Astrocyte (in vitro differentiated cells and primary cell): ENCODE data around the gene MXRA7. TPM values are rescaled to one million over a fixed set of nuclear protein-coding genes. Genes with fewer than 3 reads are reported as not detected.
A peak's percentile ranks its signal among the peaks of the same experiment; 100 is the strongest.

Source experiments
- DNase-seq: peaks from one replicate; pipeline ENCODE4 v3.0.0-alpha.2; 2010; ENCODE audit warnings: low read depth
- FAIRE-seq: peaks from 2 replicates; lab custom pipeline; 2011; peaks lifted over from hg19 to GRCh38; lab: Jason Lieb, UNC
- H2AFZ ChIP-seq: 2 replicates; pipeline ENCODE4 v1.6.0; 2012; ENCODE audit warnings: low read depth, low read length, inconsistent platforms
- H3K27ac ChIP-seq: 2 replicates; pipeline ENCODE4 v1.5.1; 2011; ENCODE audit warnings: low read depth, low read length, inconsistent platforms
- H3K27me3 ChIP-seq: 2 replicates; pipeline ENCODE4 v1.6.0; 2011; ENCODE audit warnings: low read length, inconsistent platforms; ENCODE audit not compliant: insufficient read depth
- H3K36me3 ChIP-seq: 2 replicates; pipeline ENCODE4 v1.5.1; 2011; ENCODE audit warnings: low read length, inconsistent platforms; ENCODE audit not compliant: insufficient read depth
- H3K4me1 ChIP-seq: 2 replicates; pipeline ENCODE4 v1.5.1; 2011; ENCODE audit warnings: low read length, inconsistent platforms; ENCODE audit not compliant: insufficient read depth
- H3K4me2 ChIP-seq: 2 replicates; pipeline ENCODE4 v1.6.0; 2012; ENCODE audit warnings: low read length, inconsistent platforms
- H3K4me3 ChIP-seq: 2 replicates; pipeline ENCODE4 v1.5.1; 2011; ENCODE audit warnings: low read depth, mild to moderate bottlenecking, low read length, inconsistent platforms; ENCODE audit not compliant: insufficient read depth
- H3K79me2 ChIP-seq: 2 replicates; pipeline ENCODE4 v1.6.0; 2012; ENCODE audit warnings: mild to moderate bottlenecking, low read length, inconsistent platforms; ENCODE audit not compliant: insufficient read depth
- H3K9ac ChIP-seq: 2 replicates; pipeline ENCODE4 v1.6.0; 2012; ENCODE audit warnings: mild to moderate bottlenecking, low read length, inconsistent platforms
- H3K9me3 ChIP-seq: 2 replicates; pipeline ENCODE4 v1.5.1; 2012; ENCODE audit warnings: low read depth, mild to moderate bottlenecking, low read length, inconsistent platforms; ENCODE audit not compliant: insufficient read depth
- H4K20me1 ChIP-seq: 2 replicates; pipeline ENCODE4 v1.6.0; 2012; ENCODE audit warnings: low read length, inconsistent platforms; ENCODE audit not compliant: insufficient read depth
- H3K27ac Mint-ChIP-seq: one replicate; pipeline ENCODE4 v1.8.0; 2021; ENCODE audit warnings: mild to moderate bottlenecking, mixed read lengths; ENCODE audit not compliant: unreplicated experiment
- H3K27me3 Mint-ChIP-seq: one replicate; pipeline ENCODE4 v1.8.0; 2021; ENCODE audit warnings: low read depth, mixed read lengths; ENCODE audit not compliant: unreplicated experiment
- H3K36me3 Mint-ChIP-seq: one replicate; pipeline ENCODE4 v1.8.0; 2021; ENCODE audit warnings: low read depth, mixed read lengths; ENCODE audit not compliant: unreplicated experiment
- H3K4me1 Mint-ChIP-seq: one replicate; pipeline ENCODE4 v1.8.0; 2021; ENCODE audit warnings: low read depth, mixed read lengths; ENCODE audit not compliant: unreplicated experiment
- H3K4me3 Mint-ChIP-seq: one replicate; pipeline ENCODE4 v1.8.0; 2021; ENCODE audit warnings: mild to moderate bottlenecking, moderate library complexity, mixed read lengths; ENCODE audit not compliant: unreplicated experiment
- H3K9me3 Mint-ChIP-seq: one replicate; pipeline ENCODE4 v1.8.0; 2021; ENCODE audit warnings: mild to moderate bottlenecking, mixed read lengths; ENCODE audit not compliant: unreplicated experiment
- CTCF ChIP-seq: IDR thresholded peaks from 2 replicates; pipeline ENCODE4 v1.5.1; 2011; ENCODE audit warnings: low read depth, mild to moderate bottlenecking, inconsistent platforms, low read length, moderate library complexity; ENCODE audit not compliant: insufficient read depth
- EZH2 ChIP-seq: IDR thresholded peaks from 2 replicates; pipeline ENCODE4 v1.6.1; 2012; ENCODE audit warnings: mild to moderate bottlenecking, low read length, inconsistent platforms; ENCODE audit not compliant: insufficient read depth
- total RNA-seq: library from RNA; stranded (reverse); gene quantifications from 2 replicates; pipeline ENCODE4 v1.2.1, GENCODE V29; 2021

Gene MXRA7
- total RNA-seq, 1 donor from 2014 or later, result 177 TPM

GRCh38 chr17:76691379-76692191 is 19.2 kb downstream of the MXRA7 start:
- peaks cover 34% of the 10 kb centered on the region for H3K4me1 Mint-ChIP-seq
- H3K27ac Mint-ChIP-seq, result peak overlapping the region; percentile 5
- peaks cover 87% of the 10 kb centered on the region for H3K79me2 ChIP-seq
- H3K36me3 Mint-ChIP-seq, result peaks cover 17% of the 10 kb centered on the region
- TF ChIP-seq EZH2, result no peak
- TF ChIP-seq CTCF, result no peak
- H2AFZ ChIP-seq, result no peak overlapping the region
- FAIRE-seq (no peak), DNase-seq (no peak)
- no peaks in the 10 kb centered on the region for H3K9me3 ChIP-seq
- H3K9ac ChIP-seq, result no peak overlapping the region
- H3K4me3 ChIP-seq, result no peak overlapping the region
- H4K20me1 ChIP-seq, result peaks cover 64% of the 10 kb centered on the region
- H3K4me1 ChIP-seq, result peaks cover 27% of the 10 kb centered on the region
- no peaks in the 10 kb centered on the region for H3K36me3 ChIP-seq
- H3K9me3 Mint-ChIP-seq, result no peaks in the 10 kb centered on the region
- no peaks in the 10 kb centered on the region for H3K27me3 ChIP-seq
- no peak overlapping the region for H3K4me3 Mint-ChIP-seq
- no peaks in the 10 kb centered on the region for H3K27me3 Mint-ChIP-seq
- no peak overlapping the region for H3K4me2 ChIP-seq
- no peak overlapping the region for H3K27ac ChIP-seq

GRCh38 chr17:76690596-76691280 is 20.0 kb downstream of the MXRA7 start:
- Histone ChIP-seq H3K27me3 (no peaks in the 10 kb centered on the region), H3K9me3 (no peaks in the 10 kb centered on the region), H3K4me1 (peaks cover 25% of the 10 kb centered on the region), H3K27ac (no peak overlapping the region), H2AFZ (no peak overlapping the region), H3K4me3 (no peak overlapping the region), H3K36me3 (no peaks in the 10 kb centered on the region), H3K4me2 (no peak overlapping the region), H3K9ac (no peak overlapping the region), H4K20me1 (peaks cover 70% of the 10 kb centered on the region), H3K79me2 (peaks cover 84% of the 10 kb centered on the region)
- peaks cover 36% of the 10 kb centered on the region for H3K4me1 Mint-ChIP-seq
- no peaks in the 10 kb centered on the region for H3K27me3 Mint-ChIP-seq
- H3K4me3 Mint-ChIP-seq, result no peak overlapping the region
- peaks cover 17% of the 10 kb centered on the region for H3K36me3 Mint-ChIP-seq
- FAIRE-seq (no peak), DNase-seq (no peak)
- TF ChIP-seq EZH2 (no peak), CTCF (no peak)
- no peak overlapping the region for H3K27ac Mint-ChIP-seq
- H3K9me3 Mint-ChIP-seq, result no peaks in the 10 kb centered on the region
